GM19238 (cell line): ENCODE data around the gene SEMA3F.
"Not testable (repeated sequence)": the region's sequence is repeated elsewhere in the genome, so short reads cannot be mapped to it uniquely, and the experiment has no call there.

Experiments
- DNase-seq: peaks from one replicate; pipeline ENCODE4 v3.0.0; 2011; ENCODE audit warnings: low spot score; ENCODE audit not compliant: insufficient read length

Gene SEMA3F

DNA sequence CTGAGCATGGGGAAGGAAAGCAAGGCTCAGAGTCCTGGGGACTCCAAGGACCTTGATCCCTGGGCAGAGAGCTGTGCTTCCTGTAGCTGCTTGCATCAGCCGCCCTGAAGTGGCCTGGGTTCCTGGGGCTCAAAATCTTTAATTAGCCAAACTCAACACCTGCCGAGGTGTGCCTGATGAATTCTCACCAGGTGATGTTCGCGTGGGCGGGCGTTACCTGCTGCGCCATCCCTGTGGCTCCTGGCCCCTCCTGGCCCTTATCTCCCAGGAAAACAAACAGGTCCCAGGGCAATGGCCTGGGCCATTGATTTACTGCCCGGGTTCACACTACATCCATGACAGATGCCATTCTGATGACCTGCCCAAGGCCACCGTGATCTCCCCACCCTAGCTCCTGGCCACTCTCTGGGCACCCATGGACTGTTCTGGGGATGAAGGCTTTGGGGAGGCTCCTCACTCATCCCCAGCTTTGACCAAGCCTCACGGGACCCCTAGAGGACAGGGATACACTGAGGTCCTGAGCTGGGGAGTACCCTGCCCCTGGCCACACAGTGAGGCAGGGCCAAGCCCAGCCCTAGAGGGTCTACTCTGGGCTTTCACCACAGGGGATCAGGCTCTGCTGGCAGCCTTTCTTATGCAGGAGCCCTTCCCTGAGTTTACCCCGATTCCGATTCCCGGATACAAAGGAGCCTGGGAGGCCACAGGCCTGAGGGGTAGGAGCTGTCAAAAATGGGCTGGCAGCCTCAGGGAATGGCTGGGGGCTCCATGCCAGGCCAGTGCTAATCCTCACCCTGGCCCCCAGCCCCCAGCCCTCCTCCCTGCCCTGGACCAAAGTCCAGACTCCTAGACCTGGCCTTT, 55.6 kb downstream of the SEMA3F start:
- DNase-seq = no peak

DNA sequence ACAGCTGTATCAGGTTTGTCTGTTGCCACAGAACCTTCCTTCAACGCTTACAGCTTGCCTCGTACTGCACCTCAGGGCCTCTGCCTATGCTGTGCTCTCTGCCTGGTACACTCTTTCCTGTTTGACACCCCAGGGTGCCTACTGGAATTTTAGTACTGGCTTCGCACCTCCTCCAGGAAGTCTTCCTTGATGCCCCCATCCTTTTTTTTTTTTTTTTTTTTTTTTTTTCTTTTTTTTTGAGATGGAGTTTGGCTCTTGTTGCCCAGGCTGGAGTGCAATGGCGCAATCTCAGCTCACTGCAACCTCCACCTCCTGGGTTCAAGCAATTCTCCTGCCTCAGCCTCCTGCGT, 56.2 kb downstream of the SEMA3F start:
- DNase-seq = not testable (repeated sequence)

DNA sequence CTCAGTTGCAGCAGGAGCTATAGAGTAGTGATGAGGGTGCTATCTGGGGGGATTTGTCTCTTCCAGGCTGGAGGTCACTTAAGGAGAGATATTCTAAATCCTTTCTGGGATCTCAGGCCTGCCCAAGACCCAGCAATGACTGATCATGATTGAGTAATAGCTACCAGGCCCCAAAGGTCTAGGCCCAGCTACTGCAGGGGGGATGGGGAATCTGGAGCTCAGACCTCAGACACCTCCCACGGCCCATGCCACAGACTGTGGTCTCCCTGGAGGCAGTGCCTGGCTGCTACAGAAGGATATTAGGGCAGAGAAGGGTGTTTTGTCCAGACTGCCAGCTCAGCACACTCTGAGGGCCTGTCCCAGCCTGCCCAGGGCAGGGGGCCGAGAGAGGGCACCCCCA, 56.8 kb downstream of the SEMA3F start:
- no peak for DNase-seq

DNA sequence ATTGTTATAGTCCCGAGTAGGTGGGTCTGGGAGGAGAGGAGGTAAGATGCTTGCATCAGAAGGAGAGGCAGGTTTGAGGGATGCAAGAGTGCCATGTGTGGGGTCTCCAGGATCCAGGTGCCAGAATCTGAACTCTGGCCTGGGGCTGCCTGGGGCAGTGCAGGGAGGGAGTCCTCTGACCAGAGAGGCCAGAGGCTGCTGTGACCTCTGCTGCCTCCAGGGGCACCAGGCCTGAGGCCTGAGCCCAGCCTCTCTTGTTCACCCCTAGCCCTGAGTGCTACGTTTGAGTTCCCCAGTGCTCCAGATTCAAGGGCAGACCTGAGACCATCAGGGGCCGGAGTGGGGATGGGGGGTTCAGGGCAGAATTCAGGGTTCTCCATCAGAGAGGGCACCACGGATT, 57.4 kb downstream of the SEMA3F start:
- DNase-seq = no peak

DNA sequence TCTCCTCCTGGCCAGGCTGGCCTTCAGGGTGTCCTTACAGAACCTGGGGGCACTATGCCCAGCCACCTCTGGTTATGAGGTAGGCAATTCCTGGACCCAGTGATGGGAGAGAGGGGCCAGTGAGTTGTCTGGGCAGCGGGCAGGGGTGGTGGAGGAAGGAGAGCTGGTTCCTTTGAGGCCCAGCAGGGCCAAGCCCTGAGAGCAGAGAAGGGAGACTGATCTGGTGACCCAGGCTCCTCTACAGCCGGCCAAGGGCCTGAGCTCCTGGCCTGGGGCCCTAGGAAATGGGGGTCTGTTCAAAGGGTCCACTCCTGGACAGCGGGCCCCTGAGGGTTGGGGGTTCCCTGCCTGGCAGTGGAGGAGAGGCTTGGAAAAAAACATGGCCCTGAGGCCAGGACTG, 57.8 kb downstream of the SEMA3F start:
- DNase-seq = no peak

DNA sequence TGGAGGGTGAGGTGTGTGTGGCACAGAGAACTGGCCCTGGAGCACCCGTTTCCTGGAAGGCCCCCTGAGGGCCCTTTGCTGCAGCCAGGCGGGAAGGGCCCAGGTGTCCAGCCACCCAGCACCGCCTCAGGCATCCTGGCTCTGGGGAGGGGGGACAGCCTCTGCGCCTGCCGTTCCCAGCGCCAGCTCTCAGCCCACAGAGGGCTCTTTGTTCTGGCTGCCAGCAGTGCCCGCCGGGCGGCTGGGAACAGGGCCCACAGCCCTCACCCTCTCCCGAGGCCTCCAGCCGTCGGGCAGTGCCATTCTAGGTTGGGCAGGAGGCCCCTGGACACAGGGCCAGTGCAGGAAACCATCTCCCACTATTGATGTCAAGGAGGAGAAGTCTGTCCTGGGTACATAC, 58.2 kb downstream of the SEMA3F start:
- no peak for DNase-seq

DNA sequence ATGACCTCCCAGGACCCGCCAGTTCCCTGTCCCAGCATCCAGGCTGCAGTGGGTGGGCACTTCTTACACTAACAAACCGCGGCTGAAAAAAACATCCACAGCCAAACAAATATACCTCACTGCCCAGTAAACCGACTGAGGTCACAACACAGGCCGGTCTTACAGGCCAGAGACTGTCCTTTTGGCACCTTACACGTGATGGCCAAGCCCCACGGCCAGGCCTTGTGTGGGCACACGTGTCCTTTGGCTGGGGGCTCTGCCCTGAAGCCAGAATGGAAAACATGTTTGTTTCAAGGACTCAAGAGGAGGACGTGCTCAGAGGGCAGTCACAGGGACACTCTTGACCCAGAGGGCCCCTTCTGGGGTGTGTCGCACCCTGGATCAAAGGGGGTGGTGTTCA, 59.7 kb downstream of the SEMA3F start:
- DNase-seq = no peak

DNA sequence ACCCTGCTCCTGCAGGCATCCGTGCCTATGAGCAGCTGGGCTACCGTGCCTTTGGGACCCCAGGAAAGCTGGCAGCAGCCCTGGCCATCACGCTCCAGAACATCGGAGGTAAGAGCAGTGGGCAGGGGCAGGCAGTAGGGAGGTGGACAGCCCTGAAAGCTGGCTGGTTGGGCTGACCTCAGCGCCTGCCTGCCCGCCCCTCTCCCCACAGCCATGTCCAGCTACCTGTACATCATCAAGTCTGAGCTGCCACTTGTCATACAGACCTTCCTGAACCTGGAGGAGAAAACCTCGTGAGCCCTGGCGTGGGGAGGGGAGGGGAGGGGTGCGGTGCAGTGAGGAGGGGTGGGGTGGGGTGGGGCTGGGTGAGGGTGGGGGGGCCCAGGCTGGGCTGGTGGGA, 60.4 kb downstream of the SEMA3F start:
- no peak for DNase-seq

DNA sequence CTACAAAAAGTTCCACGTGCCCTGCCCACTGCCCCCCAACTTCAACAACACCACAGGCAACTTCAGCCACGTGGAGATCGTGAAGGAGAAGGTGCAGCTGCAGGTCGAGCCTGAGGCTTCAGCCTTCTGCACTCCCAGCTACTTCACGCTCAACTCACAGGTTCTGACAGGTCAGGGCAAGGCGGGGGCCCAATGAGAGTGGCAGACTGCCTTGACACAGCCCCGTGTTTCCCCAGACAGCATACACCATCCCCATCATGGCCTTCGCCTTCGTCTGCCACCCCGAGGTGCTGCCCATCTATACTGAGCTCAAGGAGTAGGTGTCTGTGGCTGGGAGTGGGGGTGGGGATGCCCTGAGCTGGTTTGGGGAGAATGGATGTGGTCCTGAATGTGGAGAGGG, 62.6 kb downstream of the SEMA3F start:
- DNase-seq = no peak

DNA sequence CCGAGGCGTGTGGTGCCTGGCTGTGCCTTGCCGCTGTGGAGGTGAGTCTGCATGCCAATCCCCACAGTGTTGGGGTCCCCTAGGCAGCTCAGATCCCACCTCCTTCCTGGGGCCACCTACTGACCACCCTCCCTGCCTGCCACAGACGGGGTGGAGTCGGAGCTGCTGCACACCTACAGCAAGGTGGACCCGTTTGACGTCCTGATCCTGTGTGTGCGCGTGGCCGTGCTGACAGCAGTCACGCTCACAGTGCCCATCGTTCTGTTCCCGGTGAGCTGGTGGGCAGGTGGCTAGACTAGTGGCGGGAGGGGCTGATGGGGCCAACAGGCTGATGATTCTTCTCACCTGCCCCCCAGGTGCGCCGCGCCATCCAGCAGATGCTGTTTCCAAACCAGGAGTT, 63.3 kb downstream of the SEMA3F start:
- no peak for DNase-seq

DNA sequence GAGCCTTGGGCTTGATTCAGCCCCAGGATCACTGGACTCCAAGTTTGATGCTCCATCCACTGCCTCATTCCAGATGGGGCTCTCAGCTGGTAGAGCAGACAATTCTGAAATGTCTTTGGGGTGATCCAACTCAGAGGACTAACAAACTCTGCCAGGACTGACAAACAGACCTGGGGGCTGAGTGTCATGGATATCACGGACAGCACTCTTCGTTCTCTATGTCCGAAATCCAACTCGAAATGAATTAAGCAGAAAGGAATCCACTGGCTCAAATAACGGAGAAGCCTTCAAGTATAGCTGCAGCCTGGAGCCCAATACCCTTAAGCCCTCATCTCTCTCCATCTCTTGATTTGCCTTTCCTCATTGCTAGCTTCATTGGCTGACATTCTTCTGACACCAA, 64.2 kb downstream of the SEMA3F start:
- no peak for DNase-seq

DNA sequence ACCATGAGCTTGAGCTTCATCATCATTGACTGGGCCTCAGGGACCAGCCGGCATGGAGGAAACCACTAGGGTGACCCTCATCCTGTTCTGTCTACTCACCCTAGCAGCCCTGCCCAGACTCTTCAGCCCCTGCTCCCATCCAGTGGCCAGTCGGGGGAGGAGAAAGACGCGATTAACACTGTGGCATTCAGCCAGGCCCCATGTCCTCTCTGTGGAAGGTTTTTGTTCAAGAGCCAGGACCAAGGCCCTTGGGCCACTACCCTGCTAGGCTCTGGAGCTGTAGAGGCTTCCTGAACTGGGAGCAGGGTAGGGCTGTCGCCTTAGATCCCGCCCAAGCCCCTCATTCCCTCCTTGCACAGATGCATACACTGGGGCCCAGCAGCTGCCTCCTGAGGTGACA, 65.0 kb downstream of the SEMA3F start:
- no peak for DNase-seq

DNA sequence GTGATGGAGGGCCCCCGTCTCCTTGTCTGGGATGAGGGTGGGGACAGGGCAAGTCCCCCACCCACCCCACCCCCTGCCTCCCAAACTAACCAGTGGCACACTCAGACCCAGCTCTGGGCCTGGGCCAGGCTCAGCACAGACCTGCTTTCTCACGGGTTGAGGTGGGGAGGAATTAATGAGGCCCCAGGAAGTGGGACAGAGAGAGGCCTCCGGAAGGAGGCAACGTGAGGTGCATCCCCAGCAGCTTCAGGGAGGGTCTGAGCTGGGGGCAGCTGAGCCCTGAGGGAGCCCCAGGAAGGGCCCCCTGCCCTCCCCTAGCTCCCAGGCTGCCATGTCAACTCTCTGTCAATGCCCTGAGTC, 65.9 kb downstream of the SEMA3F start:
- no peak for DNase-seq

DNA sequence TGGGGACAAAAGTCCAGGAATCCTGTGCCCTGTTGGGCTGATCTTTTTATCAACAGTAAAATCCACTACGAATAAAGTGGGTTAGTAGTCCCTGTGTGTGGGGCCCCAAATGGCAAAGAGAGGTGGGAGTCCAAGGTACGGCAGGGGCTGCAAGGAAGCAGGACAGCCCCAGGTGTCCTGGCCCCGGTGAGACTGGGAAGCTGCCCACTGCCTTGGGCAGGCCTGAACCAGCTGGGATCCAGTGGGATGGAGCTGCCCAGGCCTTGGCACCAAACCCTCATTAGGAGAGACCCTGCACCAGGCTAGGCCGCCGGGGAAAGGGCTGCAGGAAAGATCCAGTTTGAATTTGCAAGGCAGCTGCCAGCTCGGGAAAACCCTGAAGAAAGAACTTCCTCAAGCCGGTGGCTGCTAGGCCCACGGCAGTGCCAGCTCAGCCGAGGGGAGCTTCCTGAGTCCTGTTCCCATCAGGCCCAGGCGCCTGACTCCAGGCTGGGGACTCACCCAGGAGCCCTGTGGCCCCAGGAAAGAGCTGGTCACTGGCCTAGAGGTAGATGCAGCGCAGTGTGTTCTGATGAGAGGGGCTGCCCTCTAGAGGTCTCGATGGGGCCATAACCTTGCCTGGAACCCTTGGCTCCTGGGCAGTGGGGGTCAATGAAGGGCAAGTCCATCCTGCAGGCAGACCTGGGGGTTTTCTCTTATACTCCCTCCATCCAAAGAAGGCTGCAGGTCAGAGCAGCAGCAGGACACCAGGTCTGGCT, 66.5 kb downstream of the SEMA3F start:
- no peak for DNase-seq

DNA sequence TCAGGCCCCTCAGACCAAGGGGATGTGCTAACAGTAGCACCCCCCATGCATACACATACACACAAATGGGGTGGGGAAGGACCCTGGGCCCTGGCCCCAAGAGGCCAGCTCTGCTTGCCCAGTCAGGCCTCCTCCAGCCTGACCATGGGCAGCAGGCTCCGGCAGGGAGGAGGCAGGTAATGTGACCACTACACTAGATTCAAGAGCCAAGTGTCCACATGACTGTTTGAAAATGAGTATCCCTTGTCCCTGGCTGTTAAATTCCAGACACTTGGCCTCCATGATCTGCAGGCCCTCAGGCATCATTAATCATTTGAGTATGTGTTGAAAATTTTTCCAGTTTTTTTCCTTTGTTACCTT, 67.0 kb downstream of the SEMA3F start:
- DNase-seq = no peak

DNA sequence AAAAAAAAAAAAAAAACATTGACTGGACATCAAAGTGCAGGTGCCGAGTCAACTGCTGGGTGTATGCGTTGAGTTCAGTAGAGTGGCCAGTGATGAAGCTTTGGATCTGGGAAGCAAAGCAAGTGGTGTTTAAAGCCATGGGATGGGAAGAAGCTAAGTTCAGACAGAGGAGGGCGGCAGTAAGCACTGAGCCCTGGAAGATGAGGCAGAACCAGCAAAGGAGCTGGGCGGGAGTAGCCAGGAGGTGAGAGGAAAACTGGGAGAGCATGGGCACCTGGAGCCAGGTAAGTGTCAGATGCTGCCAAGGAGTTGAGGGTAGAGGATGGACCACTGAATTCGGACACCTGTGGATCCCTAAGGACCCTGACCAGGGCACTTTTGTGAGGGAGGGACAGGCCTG, 69.5 kb downstream of the SEMA3F start:
- no peak for DNase-seq

DNA sequence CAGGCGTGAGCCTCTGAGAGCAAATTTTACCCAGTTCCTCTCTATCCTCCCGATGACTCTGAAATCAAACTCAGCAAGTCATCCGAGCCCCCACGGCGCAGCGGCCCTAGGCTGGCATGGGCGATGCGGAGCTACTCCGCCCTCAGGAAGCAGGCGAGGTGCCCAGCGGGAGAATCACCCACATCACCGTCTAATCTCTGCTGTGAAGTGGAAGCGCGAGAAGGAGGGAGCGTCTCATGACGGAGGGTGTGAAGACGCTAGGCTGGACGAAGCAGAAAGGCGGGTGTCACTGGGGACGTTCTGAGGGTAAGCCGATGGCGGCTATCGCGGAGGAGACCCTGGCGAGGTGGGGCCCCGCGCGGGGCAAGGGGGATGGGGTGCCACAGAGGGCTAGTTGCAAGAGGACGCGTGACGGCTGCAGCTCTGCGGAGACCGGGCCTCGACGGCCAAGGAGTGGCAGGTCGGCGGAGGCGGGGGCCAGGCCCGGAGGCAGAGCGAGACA, 71.8 kb downstream of the SEMA3F start:
- DNase-seq = peak; percentile 44

DNA sequence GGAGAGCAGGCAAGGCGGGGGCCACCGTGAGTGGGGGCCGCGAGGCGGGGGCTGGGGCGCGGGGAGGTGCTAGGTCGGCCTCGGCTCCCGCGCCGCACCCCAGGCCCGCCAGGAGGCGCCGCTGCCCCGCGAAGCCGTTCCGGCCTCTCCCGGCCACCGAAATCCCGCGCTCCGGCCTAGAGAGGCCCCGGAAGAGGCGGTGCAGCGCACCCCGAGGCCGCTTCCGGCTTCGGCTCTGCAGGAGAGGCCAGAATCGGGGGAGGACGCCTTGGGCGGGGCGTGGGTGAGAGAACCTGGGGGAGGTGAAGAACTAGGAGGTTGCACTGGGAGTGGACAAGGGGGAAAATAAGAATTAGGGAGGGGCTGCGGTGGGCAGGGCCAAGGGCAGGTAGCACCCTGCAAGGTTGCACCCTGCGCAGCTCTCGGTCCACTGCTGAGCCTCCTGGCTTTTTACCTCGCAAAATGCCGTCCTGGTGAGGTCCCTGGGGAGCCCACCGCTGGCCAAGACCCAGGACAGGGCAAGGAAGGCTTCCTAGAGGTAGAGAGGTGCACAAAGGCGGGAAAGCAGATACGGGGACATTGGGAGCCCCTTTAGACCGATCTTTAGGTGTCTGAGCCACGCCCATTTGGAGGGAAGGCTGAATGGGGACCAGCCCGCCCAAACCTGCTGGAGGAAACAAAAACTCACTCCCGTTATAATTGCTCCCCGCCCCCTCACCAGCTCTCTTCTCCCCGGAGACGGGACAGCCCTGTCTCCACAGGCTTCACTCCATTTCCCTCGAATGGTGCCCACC, 72.5 kb downstream of the SEMA3F start:
- DNase-seq = peak; percentile 97

DNA sequence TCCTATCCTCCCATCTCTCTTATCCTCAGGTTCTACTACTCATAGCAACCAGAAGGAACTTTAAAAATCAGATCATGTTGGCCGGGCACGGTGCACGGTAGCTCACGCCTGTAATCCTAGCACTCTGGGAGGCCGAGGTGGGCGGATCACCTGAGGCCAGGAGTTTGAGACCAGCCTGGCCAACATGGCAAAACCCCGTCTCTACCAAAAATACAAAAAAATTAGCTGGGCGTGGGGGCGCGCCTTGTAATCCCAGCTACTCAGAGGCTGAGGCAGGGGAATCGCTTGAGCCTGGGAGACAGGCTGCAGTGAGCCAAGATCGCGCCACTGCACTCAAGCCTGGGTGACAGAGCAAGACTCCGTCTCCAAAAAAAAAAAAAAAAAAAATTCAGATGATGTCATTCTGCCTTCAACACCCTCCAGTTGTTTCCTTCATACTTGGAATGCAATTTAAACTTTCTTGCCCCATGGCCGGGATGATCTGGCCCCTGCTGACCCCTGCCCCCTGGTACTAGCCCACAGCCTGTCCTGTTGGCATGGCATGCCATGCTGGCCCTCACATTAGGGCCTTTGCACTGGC, 73.2 kb downstream of the SEMA3F start:
- not testable (repeated sequence) for DNase-seq

DNA sequence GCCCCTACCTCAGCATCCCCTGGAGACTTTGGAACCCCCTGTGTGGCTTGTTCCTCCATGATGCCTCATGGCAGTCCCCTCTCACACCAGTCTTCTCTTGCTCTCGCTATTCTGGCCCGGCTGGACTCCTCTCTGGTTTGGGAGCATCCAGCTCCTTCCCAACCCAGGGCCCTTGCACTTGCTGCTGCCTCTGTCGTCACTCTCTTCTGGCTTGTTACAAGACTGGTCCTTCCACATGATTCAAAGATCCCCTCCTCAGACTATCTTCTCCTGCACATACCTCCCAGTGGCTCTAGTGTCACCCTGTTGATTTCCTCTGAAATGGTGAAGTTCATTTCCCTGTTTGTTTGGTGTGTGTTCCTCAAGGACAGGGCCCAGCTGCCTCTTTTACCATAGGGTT, 74.4 kb downstream of the SEMA3F start:
- no peak for DNase-seq

DNA sequence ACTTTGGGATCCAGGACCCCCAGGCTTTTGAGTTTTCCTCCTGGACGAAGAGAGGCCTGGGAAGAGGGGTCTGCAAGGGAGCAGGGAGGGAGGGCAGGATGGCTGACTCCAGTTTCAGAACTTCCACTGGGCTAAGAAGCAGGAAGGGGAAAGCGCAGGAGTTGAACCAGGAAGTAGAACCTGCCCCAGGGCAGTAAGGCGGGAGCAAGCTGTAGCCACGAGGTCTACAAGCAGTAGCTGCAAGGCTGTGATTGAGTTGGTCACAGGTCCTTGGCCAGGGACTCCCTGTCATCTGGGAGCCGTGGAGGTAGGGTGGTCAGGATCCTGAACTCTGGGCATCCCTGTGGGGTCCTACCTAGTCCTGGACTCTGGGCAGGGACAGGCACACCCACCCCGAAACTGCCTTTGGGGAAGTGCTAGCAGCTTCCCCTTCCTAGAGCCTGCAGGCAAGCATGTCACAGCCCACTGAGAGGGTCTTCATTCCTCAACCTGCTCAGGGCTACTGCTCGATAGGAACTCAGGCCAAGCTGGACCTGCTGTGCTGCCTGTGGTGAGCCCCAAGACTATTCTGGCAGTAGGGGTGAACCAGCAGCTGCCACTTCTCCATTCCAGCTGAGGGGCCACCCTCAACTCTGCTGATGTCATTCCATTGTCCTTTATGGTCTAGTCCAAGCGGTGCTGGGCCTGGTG, 75.1 kb downstream of the SEMA3F start:
- no peak for DNase-seq
